GF-D8 (cell line): ENCODE data around the gene CBY2.
"Not testable (repeated sequence)": the region's sequence is repeated elsewhere in the genome, so short reads cannot be mapped to it uniquely, and the experiment has no call there.

Experiments
- DNase-seq: peaks from one replicate; lab custom pipeline; 2025; lab: John Stamatoyannopoulos, UW

CBY2 gene

GRCh38 chr13:45702088-45702487 is at the start of gene CBY2:
Gene CBY2 (plus strand): TSS chr13:45702320. CDS start chr13:45702391, 71 bp downstream.
- DNase-seq = no peak

GRCh38 chr13:45654633-45655349 is 47.3 kb upstream of the CBY2 start:
- no peak for DNase-seq

DNA sequence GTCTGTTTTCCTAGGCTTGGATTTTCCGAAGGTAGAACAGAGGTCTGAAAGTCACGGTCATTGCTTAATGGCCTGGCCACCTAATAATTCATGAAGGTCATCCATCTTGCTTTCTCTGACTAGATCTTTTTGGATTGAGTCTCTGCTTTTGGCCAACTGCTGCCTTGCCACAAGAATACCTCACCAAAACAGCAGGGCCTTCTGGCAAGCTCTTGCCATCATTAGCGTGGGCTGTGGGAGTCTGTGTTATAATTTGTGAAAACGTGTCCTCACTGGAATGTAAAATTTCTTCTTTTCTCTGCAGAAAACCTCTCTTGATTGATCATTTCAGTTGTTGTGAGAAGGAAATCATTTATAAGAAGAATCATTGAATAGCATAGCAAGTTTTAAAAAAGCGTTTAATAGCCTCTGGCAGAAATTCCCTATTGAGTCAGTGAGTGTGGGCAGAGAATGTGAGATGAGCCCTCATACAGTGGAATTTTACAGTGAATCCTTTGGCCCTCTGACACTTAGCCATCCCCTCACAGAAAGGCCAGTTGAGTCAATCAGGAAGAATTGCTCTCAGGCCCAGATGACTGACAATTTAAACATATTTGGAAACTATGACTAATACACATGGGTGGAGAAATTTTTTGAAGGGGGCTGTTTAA is 43.4 kb upstream of the CBY2 start:
- DNase-seq = no peak

- DNase-seq = no peak
Observed at GRCh38 chr13:45659536-45659935, 42.6 kb upstream of the CBY2 start.

DNA sequence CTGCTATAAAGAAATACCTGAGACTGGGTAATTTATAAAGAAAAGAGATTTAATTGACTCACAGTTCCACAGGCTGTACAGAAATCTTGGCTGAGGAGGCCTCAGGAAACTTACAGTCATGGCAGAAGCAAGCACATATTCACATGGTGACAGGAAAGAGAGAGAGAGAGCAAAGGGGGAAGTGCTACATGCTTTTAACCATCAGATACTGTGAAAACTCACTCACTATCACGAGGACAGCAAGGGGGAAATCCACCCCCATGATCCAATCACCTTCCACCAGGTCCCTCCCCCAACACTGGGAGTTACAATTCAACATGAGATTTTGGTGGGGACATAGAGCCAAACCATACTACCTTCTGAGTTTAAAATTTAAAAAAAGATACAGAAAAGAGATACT is 41.7 kb upstream of the CBY2 start:
- DNase-seq = not testable (repeated sequence)

GRCh38 chr13:45662162-45662561 is 40.0 kb upstream of the CBY2 start:
- no peak for DNase-seq

DNA sequence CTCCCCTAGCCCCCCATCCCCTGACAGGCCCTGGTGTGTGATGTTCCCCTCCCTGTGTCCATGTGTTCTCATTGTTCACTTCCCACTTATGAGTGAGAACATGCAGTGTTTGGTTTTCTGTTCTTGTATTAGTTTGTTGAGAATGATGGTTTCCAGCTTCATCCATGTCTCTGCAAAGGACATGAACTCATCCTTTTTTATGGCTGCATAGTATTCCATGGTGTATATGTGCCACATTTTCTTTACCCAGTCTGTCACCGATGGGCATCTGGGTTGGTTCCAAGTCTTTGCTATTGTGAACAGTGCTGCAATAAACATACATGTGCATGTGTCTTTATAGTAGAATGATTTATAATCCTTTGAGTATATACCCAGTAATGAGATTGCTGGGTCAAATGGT is 39.2 kb upstream of the CBY2 start:
- DNase-seq = not testable (repeated sequence)

DNA sequence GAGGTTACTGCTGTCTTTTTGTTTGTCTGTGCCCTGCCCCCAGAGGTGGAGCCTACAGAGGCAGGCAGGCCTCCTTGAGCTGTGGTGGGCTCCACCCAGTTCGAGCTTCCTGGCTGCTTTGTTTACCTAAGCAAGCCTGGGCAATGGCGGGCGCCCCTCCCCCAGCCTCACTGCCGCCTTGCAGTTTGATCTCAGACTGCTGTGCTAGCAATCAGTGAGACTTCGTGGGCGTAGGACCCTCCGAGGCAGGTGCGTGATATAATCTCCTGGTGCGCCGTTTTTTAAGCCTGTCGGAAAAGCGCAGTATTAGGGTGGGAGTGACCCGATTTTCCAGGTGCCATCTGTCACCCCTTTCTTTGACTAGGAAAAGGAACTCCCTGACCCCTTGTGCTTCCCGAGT is 32.5 kb upstream of the CBY2 start:
- not testable (repeated sequence) for DNase-seq

- DNase-seq = no peak
Observed at GRCh38 chr13:45670189-45670885, 31.8 kb upstream of the CBY2 start.

DNA sequence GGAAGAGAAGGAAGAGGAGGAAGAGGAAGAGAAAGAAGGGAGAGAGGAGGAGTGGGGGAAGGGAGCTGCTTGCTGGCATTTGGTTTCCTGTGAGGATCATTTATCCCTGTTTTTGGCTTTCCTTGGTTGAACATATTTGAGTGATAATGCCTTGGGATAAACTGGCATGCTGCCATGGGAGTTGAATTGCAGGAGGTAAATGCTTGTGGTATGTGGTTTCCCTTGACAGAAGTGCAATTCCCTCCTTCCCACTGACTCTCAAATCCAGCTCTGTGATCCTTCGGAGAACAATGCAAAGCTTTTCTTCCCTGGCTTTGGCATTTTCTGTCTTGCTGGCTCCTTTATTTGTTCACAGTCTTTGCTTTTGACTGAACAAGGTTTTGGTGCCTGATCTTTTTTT is 27.2 kb upstream of the CBY2 start:
- no peak for DNase-seq

DNA sequence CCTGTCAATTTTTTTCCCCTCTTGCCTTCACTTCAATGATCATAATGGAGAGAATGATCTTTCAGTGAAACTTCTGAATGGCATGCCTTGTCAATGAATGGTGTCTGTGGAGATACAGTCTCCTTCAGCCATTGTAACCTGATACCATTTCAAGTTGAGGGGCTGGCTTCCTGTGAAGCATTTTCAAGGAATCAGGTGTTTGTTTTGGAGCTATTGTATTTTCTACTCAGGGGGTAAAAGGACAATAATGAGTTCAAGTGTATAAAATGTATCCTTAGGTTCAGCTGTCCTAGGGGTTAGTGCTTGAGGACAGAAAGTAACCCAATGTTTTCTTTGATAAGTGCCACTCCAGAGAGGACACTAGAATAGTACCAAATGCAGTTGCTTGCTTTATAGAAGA is 23.8 kb upstream of the CBY2 start:
- DNase-seq = no peak

DNA sequence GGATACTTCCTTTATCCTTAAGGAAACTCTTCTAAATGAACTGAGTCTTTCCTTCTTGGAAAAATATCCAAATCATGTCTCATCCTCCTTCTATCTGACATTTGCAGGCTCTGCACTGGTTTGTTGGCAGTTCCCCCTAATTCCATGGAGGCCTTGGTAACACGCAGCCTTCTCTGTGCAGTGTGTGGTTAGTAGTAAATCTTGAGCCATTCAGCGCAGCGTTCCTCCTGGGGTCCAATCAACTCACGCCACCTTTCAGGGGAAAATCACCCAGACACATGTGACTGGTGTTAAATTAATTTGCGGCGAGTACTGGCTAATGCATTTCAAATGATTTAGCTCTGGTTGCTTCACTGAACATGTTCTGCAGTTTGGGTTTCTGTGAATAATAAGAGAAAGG is 21.0 kb upstream of the CBY2 start:
- no peak for DNase-seq

DNA sequence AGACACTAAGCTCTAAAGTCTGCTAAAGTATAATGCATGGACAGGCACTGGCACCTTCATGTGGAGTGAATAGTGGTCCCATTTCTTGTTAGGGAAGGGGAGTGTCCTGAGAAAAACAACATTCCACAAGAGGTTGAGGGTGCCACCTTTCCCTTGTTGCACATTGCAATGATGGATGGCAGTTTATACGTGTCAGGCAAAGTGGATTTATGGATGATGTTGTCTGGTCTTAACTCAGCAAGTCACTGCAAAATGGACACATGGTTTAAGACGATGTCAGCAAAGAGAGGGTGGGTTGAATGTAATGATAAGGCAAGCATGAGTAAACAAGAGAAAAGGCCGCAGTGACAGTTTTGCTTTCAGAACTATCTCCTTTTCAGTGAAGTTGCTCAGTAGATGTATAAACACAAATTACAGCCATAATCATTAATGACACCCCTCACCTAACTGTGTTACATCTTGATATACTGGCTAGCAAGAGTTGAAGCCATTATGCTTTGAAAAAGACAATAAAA is 19.6 kb upstream of the CBY2 start:
- no peak for DNase-seq

DNA sequence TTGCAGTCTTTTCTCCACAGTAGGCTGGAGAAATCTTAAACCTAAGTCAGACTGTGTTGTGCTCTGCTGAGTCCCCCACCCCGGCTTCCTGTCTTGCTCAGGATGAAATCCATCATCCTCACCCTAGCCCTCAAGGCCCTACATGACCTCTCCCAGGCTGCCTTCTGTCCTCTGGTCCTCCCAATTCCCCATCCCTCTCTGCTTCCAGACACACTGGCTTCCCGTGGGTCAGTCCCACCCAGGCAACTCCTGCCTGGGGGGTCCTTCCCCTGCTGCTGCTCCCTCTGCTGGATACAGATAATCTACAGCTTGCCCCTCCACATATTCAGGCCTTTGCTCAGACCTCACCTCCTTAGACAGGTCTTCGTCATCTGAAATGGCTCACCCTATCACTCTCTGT is 18.4 kb upstream of the CBY2 start:
- no peak for DNase-seq

DNA sequence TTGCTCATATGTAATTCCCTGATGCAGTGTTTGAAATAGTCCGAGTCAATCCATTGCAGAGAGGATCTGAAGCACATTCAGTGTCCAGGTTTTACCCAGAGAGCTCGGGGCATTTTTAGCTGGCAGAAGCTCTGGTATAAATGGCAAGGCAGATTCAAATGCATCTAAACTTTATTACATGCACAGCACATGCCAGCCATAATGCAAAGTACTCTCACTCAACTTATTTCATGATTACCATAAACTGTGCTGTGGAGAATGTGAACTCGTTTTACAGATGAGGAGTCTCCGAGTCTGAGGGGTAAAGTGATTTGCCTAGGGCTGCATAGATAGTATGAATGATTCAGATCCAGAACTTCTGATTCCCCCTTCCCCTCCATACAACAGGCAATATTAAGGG is 13.5 kb upstream of the CBY2 start:
- DNase-seq = no peak

- no peak for DNase-seq
Observed at GRCh38 chr13:45690636-45691035, 11.5 kb upstream of the CBY2 start.

DNA sequence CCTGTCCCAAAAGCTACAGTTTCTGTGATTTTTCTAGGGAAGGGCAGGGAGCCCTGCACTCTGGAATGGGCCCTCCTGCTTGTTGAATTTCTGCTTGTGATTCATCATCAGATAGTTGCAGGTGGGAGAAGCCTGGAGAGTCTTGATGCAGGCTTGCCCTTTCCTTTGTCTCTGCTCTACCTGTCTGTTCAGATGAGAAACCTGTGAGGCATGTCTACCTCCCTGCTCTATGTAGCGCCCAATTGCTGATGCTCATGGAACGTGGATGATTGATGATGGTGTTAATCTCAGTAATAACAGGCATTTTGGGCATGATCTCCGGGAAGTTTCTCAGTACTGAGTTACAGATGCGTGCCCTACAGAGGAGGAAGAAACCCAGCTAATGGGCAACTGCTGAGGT is 10.9 kb upstream of the CBY2 start:
- no peak for DNase-seq

DNA sequence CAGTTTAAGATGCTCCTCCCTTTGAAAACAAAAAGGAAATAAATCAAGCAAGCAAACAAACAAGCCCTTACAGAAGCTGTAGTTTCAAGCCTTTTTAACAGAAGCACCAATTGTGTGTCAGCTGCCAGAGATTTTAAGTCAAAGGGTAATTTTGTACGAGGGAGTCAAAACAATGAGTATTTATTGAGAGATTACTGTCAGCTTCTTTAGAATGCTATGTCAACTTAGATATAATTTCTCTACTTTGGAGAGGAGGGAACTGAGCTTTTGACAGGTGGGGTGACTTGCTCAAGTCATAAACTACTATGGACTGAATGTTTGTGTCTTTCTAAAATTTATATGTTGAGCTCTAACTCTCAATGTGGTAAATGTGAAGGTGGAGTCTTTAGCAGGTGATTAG is 10.5 kb upstream of the CBY2 start:
- no peak for DNase-seq

- no peak for DNase-seq
Observed at GRCh38 chr13:45695198-45695730, 6.9 kb upstream of the CBY2 start.

DNA sequence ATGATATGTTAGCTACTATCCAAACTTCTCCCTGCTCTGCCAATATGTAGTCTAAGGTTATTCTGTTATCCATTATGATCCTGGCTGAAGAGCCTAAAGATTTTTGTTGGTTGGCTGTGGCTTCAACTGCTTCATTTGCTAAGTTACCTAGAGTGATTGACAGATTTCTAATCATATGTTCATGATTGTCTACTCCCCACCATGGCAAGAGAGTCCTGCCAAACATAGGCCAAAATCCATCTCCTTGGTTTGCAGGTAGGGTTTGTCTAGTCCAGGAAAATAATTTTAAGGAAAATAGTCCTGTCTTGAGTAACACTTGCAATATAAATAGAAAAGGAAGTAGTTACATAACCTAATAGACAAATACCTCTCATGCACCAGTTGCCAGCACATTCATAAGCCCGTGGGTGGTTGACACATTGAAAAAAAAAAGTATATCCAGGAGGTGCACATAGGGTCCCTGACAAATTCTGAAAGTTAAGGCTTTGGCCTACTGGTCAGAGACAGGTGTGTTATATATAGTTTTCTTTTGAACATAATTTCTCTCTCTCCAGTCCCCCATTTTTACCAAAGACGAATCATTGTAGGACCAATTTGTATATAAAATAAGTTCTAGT is 5.4 kb upstream of the CBY2 start:
- DNase-seq = no peak

DNA sequence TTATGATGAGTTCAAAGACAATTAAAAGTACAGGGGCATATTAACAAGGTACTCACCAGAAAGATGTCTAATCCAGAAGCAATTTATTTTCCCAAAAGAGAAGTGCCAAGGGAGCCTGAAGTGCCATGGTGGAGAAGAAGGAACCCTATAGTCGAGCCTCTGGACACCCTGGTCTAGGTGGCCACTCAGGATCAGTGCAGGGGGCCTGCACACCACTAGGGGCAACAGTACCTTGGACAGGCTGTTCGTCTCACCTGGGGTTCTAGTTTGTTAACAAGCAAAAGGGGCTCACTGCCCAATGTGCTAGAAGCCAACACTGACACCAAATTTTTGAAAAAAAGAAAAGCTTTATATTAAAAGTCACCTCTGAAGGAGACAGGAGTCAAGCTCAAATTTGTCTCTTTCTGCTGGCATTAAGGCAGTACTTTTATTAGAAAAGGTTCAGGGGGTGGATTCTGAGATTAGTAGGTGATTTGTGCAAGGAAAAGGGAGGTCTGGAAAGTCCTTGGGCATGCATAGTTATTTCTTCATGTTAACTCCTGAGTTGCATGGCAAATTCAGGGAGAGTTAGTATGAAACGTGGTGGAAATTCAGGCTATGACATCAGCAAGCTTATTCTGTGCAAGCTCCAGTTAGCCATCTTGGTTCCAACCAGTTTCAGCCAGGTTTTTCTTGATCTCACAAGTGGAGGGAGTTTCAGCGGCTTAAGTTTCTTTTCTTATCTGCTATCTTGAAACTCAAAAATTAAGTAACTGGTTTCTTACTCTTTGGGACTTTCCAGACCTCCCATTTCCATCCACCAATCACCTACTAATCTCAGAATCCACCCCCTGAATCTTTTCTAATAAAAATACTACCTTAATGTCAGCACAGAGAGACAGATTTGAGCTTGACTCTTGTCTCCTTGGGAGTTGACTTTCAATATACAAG is 884 bp upstream of the CBY2 start:
- DNase-seq = no peak
